ENCODE measurements around the gene CBX7.

CBX7 gene

DNA sequence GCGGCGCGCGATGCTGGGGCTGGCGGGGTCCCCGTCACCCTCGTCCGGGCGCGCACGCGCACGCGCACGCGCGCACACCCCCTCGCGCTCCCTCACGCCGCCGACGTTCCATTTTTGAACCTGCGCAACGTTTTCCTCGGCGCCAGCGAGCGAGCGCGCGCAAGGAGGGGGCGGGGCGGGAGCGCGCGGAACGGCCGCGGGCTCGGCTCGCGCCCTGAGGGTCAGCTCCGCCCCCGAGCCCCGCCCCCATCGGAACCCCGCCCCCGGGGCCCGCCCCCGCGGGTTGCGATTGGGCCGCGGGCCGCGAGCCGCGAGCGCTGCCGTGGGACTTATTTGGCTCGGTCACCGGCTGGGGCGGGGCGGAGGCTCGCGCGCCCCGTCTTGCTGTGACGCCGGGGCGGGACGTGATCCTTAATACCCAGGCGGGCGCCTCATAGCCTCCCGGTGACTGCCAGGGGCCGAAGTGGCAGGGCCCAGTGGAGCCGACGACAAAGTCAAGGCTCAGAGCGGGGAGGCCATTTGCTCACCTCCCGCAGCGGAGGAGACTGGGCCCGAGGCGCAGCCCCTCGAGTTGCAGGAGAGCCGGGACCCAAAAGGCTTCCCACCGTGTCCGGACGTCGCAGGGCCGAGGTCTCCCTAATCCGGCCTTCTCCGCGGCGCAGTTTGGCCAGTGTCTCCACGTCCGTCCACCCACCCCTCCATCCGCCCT lies at the start of gene CBX7:
Gene CBX7 (minus strand): TSS at position 170 of the 709 bp plus-strand sequence. CDS start 236 bp downstream, outside the sequence.
- DNase-seq, result peak; percentile 83

DNA sequence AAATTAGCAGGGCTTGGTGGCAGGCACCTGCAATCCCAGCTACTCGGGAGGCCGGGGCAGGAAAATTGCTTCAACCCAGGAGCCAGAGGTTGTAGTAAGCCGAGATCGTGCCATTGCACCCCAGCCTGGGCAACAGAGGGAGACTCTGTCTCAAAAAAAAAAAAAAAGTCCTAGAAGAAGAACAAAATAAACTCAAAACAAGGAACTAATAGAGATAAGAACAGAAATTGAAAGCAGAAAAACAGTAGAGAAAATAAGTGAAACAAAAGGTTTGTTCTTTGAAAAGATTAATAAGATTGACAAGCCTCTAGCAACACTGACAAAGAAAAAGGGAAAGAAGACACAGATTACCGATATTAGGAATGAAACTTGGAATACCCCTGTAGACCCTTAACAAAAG lies 45.1 kb upstream of the CBX7 start:
- DNase-seq, result no peak

DNA sequence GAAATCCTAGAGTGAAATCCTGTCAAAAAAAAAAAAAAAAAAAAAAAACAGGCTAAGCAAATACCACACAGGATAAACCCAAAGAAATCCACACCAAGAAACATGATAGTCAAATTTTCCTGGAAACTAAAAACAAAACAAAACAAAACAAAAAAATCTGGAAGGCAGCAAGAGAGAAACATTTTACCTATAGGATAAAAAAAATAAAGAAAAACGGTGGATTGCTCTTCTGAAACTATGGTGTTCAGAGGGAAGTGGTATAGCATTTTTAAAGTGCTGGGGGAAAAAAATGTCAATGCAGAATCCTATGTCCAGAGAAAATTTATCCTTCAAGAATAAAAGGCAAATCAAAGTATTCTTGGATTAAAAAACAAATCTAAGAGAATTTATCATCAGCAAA lies 41.6 kb upstream of the CBX7 start:
- DNase-seq, result no peak

DNA sequence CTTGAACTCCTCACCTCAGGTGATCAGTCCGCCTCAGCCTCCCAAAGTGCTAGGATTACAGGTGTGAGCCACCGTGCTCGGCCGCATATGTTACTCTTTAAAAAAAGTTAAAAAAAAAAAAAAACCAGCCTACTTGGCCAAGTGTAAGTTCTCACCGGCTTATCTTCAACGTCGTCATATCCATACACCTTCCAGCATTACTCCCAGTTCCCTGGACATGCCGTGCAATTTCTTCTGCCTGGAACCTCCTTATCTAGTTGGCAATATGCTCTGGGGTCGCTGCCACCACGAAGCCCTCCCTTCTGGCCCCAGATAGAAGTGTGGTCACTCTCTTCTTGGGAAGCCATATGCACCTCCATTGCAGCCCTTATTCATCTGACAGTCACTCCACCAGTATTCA lies 36.3 kb upstream of the CBX7 start:
- DNase-seq, result no peak

DNA sequence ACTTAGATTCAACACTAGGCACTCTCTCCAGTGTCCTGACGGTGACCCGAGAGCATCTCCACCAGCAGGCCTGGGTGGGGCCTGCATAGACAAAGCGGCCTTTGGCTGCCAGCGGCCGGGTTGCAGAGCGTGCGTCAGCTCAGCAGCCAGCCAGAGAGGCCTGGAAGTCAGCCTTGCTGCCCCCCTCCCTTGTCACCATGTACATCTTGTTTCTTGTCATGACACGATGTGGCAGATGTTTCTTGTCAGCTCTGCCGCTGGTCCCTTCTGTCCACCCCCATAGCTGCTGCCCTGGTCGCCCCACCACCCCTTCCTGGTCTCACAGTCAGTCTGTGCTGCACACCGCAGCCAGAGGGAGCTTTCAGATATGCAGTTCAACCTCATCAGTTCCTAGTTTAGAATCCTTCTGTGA lies 33.1 kb upstream of the CBX7 start:
- DNase-seq, result no peak

DNA sequence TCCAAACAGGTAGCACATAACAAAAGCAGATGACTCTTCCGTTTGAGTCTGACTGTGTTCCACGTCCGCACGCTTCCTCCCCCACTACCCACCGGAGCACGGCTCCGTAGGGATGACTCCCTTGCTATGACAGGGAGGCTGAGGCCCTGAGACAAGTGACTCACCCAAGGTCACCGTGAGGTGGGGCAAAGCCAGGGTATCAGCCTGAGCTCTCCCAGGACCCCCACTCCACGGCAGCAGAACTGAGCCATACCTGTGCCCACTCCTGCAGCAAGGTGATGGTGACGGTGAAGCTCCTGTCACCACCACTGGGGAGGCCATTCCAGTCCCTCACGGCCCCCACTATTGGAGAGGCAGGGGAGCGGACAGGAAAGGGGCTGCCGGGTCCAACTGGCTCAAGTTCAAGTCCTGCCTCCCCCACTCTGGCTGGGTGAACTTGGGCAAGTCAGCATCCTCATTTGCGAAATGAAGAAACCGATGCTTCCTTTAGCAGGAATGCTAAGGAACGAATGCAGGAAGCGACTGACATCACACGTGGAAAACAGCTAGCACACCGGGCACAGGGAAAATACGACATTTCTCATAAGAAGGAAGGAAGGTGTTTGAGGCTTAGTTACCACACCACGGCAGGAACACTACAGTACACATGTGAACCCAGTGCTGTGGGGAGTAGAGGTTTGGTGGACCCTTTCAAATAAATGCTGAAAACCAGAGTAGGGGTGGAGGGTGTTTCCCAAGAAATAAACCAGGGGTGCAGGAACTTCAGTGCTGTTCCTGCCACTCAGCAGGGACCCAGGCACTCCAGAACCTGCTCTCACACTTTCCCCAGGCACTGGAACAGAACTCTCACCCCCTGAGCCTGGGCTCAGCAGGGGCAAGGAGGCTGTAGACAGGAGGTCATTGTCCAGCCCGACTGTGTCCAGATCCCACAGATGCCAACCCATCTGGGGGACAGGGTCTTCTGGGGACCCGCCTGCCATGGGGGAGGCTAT lies 32.4 kb upstream of the CBX7 start:
- DNase-seq, result no peak

DNA sequence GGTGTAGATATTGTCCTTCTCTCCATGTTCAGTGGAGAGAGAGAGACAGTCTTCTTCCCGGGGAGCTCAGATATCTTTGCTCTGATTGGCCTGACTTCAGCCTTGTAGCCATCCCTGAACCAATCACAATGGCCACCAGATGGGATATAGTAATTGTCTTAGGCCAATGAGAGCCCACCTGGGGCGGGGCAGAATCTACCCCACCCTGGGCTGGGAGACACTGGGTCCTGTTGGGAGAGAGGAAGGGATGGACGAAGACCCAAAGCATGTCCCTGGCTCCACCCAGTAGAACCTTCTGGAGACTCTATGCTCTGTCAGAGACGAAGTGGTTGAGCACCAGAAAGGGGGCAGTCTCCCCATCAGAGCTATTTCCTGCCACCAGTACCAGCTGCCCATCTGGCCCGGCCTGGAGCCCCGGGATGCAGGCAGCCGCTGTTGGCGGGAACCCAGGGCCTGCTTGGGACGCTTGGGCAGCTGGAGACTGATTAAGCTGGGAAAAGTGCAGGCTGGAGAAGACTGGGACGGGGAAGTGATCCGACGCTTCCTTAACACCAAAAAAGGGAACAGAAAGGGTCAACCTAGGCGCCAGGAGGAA lies 31.6 kb upstream of the CBX7 start:
- DNase-seq, result peak; percentile 42

DNA sequence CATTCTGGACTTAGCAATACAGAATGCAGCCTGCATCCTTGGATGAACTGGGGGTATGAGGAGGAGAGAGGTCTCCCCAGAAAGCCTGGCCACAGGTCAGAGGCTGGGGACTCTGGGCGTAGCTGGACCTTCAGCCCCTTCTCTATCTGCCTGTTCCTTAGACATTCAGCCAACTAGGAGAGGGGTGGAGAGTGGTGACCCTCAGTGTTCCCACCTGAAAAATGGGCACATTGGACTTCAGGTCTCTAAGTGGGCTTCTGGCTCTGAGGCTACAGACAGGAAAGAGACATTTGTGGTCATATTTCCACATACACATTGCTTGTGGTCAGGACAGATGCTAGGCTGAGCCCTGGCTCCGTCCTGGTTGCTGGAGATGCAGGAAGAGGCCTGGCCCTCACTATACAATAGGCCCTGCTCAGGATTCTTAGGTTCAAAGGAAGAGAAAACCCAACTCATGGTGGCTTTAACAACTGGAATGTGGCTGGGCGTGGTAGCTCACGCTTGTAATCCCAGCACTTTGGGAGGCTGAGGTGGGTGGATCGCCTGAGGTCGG lies 30.1 kb upstream of the CBX7 start:
- DNase-seq, result peak; percentile 19

DNA sequence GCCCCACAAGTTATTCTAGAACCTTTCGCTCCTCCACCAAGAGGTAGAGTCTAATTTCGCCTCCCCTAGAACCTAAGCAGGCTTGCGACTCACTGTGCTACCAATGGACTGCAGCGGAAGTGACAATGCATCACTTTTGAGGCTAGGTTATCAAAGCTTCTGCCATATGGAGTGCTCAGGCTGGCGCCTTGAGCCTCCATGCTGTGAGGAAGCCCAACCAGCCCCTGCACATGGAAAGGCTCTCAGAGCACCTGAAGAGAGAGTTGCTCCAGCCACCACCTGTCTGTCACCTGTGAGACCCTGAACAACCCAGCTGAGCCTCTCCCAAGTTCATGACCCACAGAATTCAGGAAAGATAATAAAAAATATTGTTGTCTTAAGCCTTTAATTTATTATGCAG lies 29.3 kb upstream of the CBX7 start:
- no peak for DNase-seq

DNA sequence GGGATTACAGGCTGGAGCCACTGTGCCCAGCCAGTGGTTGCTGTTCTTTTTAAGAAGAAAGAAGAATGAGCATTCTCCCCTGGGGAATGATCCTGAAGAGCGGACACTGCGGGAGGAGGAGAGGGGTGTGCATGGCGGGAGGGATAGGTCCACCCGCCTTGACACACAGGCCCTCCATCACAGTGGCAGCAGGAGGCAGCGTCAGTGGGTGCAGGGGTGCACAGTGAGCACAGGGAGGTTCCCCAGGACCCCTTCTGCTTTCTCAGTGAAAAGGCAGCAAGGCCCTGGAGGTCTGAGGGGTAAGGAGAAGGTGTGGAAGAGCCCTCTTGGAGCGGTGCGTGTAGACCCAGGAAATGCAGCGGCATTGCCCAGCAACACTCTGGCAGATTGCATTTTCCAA lies 28.9 kb upstream of the CBX7 start:
- no peak for DNase-seq

DNA sequence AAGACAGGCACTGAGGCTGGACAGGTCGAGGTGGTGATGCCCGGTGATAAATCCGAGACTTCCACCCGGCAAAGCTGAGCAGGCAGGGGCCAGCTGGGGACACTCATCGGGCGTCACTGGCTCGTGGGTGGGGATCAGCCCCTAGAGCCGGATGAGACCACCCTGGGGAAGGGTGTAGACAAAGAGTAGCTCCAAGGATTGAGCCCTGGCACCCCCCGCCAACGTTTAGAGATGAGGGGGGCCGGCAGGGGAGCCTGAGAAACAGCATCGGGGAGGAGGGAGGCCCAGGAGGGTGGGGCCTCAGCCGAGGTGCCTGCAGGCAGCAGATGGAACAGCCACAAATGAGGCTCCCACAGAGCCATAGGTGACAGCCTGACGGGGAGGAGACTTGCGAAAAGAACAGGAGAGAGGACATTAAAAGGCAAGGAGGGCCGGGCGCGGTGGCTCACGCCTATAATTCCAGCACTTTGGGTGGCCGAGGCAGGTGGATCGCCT lies 27.4 kb upstream of the CBX7 start:
- no peak for DNase-seq

DNA sequence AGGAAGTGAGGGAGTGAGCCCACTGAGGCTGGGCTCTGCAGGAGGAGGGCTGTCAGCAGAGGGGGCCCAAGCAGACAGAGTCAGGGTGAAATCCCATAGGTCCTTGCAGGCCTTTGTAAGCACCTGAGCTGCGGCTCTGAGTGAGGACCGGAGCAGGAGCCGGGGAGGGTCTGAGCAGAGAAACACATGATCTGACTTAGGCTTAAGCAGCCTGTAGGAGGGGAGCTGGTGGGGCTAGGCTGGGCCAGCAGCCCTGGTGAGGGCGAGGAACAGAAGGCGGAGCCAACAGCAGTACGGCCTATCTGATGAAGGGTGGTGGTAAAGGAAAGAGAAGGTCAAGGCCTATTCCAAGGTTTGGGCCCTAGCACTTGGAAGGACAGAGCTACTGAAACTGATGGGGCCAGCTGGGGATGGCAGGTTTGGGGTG lies 26.9 kb upstream of the CBX7 start:
- no peak for DNase-seq

DNA sequence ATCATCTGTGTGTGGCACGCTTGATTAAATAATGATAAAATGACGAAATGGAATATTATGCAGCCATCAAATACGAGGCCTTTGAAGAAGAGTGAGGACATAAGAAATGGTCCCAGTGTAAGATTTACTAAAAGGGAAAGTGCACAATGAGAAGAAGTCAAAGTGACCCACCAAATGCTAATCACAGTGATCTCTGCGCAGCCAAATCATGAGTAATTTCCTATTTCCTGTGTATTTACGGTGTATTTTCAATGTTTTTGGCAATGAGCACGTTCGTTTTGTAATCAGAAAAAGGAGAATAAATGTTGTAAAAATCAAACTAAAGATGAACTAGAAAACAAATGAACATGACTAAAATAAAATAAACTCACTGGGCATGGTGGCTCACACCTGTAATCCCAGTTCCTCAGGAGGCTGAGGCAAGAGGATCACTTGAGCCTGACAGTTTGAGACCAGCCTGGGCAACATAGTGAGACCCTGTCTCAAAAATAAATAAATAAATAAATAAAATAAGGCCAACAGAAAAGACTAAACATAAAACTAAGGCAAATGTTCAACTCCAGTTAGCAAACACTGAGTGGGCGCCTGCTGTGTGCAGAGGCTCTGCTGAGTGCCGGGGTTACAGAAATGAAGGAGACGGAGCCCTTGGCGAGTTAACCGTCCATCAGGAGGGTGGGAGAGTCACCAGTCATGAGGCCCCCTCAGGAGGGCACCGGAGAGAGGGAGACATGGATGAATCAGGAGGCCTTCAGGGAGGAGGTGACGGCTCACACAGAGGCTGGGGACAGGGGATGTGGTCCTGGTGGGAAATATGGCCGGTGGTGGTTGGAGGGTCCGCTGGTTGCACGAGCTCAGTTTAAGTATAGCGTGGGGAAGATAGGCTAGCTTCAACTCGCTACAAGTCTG lies 26.0 kb upstream of the CBX7 start:
- DNase-seq, result peak; percentile 34

DNA sequence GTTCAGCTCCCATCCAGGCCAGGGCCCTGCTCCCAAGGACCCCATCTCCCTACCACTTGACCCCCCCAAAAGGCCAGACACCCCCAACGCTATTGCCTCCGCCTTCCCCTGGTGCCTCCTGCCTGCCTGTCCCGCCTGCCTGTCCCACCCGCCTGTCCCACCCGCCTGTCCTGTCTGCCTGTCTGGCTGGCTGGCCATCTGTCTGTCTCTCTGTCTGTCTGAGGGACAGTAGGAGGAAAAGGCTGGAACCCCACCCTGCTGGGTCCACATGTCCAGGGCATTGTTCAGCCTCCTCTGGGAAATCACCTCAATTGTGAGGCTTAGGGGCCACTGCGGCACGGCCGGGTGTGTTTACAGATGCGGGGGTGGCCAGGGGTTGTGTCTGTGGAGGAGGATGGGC lies 25.3 kb upstream of the CBX7 start:
- DNase-seq, result no peak

DNA sequence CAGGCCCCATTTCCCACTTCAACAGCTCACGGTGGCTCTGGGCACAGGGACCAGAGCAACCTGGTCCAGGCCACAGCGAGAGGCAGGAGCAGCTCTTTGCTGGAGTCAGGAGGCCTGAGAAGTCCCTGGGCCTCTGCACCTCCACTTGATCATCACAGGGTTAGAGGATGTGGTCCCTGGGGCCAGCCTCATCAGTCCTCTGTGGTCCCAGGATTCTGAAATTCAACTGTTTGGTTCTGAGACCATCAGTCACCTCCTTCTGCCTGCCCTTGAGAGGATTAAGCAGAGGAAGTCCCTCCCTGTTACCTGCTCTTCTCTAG lies 24.9 kb upstream of the CBX7 start:
- DNase-seq, result no peak

DNA sequence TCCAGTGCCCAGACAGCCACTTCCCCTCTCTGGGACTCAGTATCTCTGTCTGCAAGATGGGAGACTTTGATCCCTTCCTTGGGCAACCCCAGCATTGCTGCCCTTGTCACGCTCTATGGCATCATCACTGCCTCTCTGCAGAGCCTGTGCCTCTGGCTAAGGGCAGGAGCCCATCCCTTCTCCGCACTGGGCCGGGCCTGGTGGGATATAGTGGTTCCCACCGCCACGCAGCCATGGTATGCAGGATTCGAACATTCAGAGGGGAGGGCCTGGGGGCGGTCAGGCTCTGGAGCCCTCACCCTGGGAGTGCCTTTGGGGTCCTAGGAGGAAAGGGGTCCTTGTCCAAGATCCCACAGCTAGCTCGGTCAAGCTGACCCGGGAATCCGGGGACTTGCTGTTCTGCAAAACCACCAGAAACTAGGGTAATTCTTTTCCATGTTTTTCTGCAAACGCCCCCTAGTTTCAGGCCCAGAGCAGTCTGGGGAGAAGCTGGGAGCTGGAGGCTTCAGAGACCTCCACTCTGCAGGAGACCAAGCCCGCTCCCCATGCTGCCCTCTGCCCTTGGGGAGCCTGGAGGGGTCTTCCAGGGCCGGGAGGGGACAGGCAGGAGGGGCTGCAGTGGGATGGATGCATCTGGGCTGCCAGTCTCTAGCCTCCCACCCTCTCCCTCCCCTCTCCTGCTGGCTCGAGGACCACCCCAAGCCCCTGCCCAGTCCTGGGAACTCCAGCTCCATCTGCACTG lies 24.4 kb upstream of the CBX7 start:
- no peak for DNase-seq

DNA sequence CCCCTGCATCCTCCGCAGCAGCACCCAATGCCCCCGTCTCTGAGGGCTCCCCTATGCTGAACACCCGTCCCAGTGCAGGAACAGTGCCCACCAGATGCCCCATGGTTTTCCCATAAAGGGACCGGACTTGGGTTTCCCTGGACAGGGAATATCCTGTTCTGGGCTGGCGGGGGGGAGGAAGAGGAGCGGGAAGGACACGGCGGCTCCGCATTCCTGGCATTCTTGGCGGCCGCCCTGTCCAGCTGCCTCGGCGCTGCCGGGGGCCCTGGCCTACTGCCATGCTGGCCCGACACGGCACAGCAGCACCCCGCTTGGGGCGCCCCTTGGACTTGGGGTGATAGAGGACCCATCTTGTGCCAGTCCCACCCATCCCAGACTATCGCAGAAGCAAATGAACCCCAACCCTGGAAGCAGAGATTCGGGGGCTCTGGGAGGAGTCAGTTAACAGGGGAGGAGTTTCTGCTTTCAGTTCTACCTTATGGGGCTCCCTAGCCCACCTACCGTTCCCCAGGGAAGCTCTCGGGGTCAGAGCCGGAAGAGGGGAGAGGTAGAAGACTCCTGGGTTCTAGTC lies 23.7 kb upstream of the CBX7 start:
- DNase-seq, result peak; percentile 82

DNA sequence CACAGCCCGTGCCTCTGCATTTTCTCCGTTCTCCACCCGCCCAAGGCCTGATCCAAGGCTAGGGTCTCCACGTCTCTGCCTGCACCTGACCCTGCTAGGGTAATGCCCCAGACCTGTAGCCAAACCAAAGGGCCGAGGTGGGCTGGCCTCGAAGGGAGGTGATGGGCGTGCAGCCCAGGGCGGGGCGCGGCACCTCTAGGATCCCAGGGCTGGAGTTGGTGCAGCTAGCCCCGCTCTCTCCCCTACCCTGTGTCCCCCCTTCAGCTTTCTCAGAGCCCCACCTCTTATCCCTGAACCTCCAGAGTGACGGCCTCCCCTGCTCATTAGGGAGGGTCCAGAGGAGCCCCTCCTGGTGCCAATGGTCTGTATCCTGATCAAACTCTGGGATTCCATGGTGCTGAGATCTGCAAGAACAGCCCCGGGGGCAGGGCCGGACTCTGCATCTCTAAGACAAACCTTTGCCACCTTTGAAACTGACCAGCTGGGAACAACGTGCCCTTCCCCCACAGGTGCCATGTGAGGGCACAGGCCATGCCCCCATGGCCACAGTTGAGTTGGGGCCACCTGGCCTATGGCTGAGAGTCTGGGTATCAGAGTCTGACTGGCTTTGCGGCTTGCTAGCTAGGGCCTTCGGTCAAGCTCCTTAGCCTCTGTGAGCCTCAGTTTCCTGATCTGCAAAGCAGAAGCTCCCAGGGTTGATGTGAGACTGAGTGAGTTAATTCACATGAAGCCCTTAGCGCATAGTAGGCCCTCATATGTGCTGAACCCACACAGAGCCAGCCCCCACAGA lies 23.1 kb upstream of the CBX7 start:
- DNase-seq, result no peak

DNA sequence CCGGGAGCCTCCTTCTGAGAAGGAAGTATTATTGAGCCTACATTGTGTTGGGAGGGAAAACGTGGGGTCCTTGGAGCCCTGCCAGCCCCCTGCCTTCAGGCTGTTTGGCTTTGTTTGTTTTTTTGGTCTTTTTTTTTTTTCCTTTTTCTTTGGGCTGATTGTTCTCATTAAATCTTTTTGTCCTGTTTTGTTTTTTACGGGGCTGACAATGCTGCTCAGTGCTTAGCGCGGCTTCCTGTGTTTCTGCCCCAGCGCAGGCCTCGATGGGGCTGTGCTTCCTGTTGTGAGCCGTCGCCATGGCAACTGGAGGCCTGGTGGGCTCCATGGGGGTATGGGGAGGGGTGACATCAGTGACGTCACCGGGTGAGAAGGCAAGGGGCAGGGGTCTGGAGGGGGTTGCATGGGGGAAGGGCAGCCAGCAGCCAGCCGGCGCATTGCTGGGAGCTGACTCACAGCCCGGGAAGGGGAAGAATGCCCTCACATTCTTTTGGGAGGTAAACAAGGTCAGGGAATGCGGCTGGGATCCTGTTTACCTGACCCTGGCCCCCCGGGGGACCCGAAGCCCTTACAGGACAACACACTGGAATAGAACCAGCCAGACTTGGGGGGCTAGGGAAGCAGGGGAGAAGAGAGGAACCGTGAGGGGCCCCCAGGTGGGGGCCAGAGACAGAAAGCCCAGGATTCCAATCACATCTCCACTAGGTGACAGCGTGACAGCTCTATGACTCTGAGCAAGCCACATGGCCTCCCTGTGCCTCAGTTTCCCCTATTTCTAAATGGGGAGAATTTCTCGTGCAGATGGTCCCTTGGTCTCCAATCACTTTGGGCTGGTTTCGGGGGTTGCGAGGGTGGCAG lies 22.2 kb upstream of the CBX7 start:
- DNase-seq, result peak; percentile 97

Measured in fibroblast of skin of right quadriceps (primary cell).